IPS-11a (cell line): ENCODE measurements around the gene HMGB3.
"Not testable (repeated sequence)": the region's sequence is repeated elsewhere in the genome, so short reads cannot be mapped to it uniquely, and the experiment has no call there.

Source experiments
- H3K4me3 ChIP-seq: one replicate; pipeline ENCODE4 v1.5.1; 2013; ENCODE audit warnings: low read depth, low read length, control low read depth

The HMGB3 gene

GRCh38 chrX:150982788-150983520 lies at the start of gene HMGB3:
Gene HMGB3 (plus strand): TSS chrX:150983335. CDS start chrX:150985600, 2,265 bp downstream.
- peak within 1 kb of the TSS; percentile 27 for H3K4me3 ChIP-seq

- H3K4me3 ChIP-seq = no peak overlapping the region
Measured at GRCh38 chrX:150933945-150934350, 49.2 kb upstream of the HMGB3 start.

GRCh38 chrX:150934453-150934852 lies 48.7 kb upstream of the HMGB3 start:
- no peak overlapping the region for H3K4me3 ChIP-seq

GRCh38 chrX:150935467-150935866 lies 47.7 kb upstream of the HMGB3 start:
- H3K4me3 ChIP-seq = no peak overlapping the region

- no peak overlapping the region for H3K4me3 ChIP-seq
Measured at GRCh38 chrX:150936556-150936955, 46.6 kb upstream of the HMGB3 start.

GRCh38 chrX:150940844-150941495 lies 42.2 kb upstream of the HMGB3 start:
- H3K4me3 ChIP-seq = no peak overlapping the region

GRCh38 chrX:150941580-150941979 lies 41.6 kb upstream of the HMGB3 start:
- no peak overlapping the region for H3K4me3 ChIP-seq

GRCh38 chrX:150942942-150943594 lies 40.1 kb upstream of the HMGB3 start:
- no peak overlapping the region for H3K4me3 ChIP-seq

GRCh38 chrX:150944233-150944632 lies 38.9 kb upstream of the HMGB3 start:
- H3K4me3 ChIP-seq = no peak overlapping the region

- no peak overlapping the region for H3K4me3 ChIP-seq
Measured at GRCh38 chrX:150954951-150955350, 28.2 kb upstream of the HMGB3 start.

GRCh38 chrX:150955590-150955989 lies 27.5 kb upstream of the HMGB3 start:
- no peak overlapping the region for H3K4me3 ChIP-seq

GRCh38 chrX:150958177-150958576 lies 25.0 kb upstream of the HMGB3 start:
- H3K4me3 ChIP-seq = no peak overlapping the region

GRCh38 chrX:150959557-150959956 lies 23.6 kb upstream of the HMGB3 start:
- H3K4me3 ChIP-seq = no peak overlapping the region

GRCh38 chrX:150961631-150962030 lies 21.5 kb upstream of the HMGB3 start:
- H3K4me3 ChIP-seq = no peak overlapping the region

- H3K4me3 ChIP-seq = not testable (repeated sequence)
Measured at GRCh38 chrX:150964416-150964815, 18.7 kb upstream of the HMGB3 start.

- no peak overlapping the region for H3K4me3 ChIP-seq
Measured at GRCh38 chrX:150966235-150966634, 16.9 kb upstream of the HMGB3 start.

GRCh38 chrX:150966742-150967141 lies 16.4 kb upstream of the HMGB3 start:
- no peak overlapping the region for H3K4me3 ChIP-seq

- no peak overlapping the region for H3K4me3 ChIP-seq
Measured at GRCh38 chrX:150967786-150968185, 15.3 kb upstream of the HMGB3 start.

GRCh38 chrX:150968862-150969720 lies 14.0 kb upstream of the HMGB3 start:
- H3K4me3 ChIP-seq = no peak overlapping the region

GRCh38 chrX:150972450-150972849 lies 10.7 kb upstream of the HMGB3 start:
- no peak overlapping the region for H3K4me3 ChIP-seq
